H7 (cell line): ENCODE data around the gene KIAA1614. TPM values are rescaled to one million over a fixed set of nuclear protein-coding genes. Genes with fewer than 3 reads are reported as not detected.
A peak's percentile ranks its signal among the peaks of the same experiment; 100 is the strongest.

Experiments used
- DNase-seq: peaks from one replicate; pipeline ENCODE4 v3.0.0; 2012
- H3K27me3 ChIP-seq: 2 replicates; pipeline ENCODE4 v1.6.0; 2011; ENCODE audit warnings: mild to moderate bottlenecking, low read length; ENCODE audit not compliant: control insufficient read depth, insufficient read depth
- H3K36me3 ChIP-seq: replicated peaks from 2 replicates; pipeline ENCODE4 v1.5.1; 2011; ENCODE audit warnings: low read length; ENCODE audit not compliant: control insufficient read depth, insufficient read depth
- H3K4me3 ChIP-seq: 2 replicates; pipeline ENCODE4 v1.5.1; 2011; ENCODE audit warnings: low read depth, mild to moderate bottlenecking, control low read depth, low read length, moderate library complexity; ENCODE audit not compliant: insufficient read depth
- total RNA-seq: library from RNA; depleted of rRNA; stranded (reverse); fragments of >200 nt; shearing (Covaris generic); gene quantifications from 2 replicates; pipeline ENCODE4 v1.2.3, GENCODE V29; 2014

The KIAA1614 gene
- total RNA-seq, 1 experiment from 2014 or later, result 3.4 TPM

GRCh38 chr1:180937624-180938225, 25.0 kb downstream of the KIAA1614 start:
- H3K4me3 ChIP-seq, result no peak overlapping the region
- H3K36me3 ChIP-seq, result no peaks in the 10 kb centered on the region
- DNase-seq, result no peak
- 0 out of 2 replicates have a peak, but pooled peaks cover 1% of the 10 kb centered on the region for H3K27me3 ChIP-seq

GRCh38 chr1:180939073-180939710, 26.5 kb downstream of the KIAA1614 start:
- no peak for DNase-seq
- H3K36me3 ChIP-seq, result no peaks in the 10 kb centered on the region
- H3K27me3 ChIP-seq, result 0 out of 2 replicates have a peak, but pooled peaks cover 1% of the 10 kb centered on the region
- no peak overlapping the region for H3K4me3 ChIP-seq

GRCh38 chr1:180939711-180940103, 27.0 kb downstream of the KIAA1614 start:
- H3K36me3 ChIP-seq, result no peaks in the 10 kb centered on the region
- no peak overlapping the region for H3K4me3 ChIP-seq
- peaks cover 1% of the 10 kb centered on the region; the same call in 1 of the 2 replicates for H3K27me3 ChIP-seq
- no peak for DNase-seq

- H3K4me3 ChIP-seq, result no peak overlapping the region
- DNase-seq, result no peak
- H3K36me3 ChIP-seq, result no peaks in the 10 kb centered on the region
- H3K27me3 ChIP-seq, result peaks cover 1% of the 10 kb centered on the region; the same call in 1 of the 2 replicates
Observed at GRCh38 chr1:180940445-180940844, 27.7 kb downstream of the KIAA1614 start.

GRCh38 chr1:180941518-180942275, 29.0 kb downstream of the KIAA1614 start:
- DNase-seq, result peak; percentile 79
- no peaks in the 10 kb centered on the region for H3K36me3 ChIP-seq
- H3K27me3 ChIP-seq, result peaks cover 1% of the 10 kb centered on the region; the same call in 1 of the 2 replicates
- H3K4me3 ChIP-seq, result no peak overlapping the region

- DNase-seq, result peak; percentile 68
- H3K36me3 ChIP-seq, result 0 out of 2 replicates have a peak, but pooled peaks cover 3% of the 10 kb centered on the region
- no peaks in the 10 kb centered on the region; the same call in 1 of the 2 replicates for H3K27me3 ChIP-seq
- no peak overlapping the region for H3K4me3 ChIP-seq
Observed at GRCh38 chr1:180945151-180945550, 32.5 kb downstream of the KIAA1614 start.

- no peak for DNase-seq
- no peaks in the 10 kb centered on the region; the same call in 1 of the 2 replicates for H3K27me3 ChIP-seq
- H3K4me3 ChIP-seq, result no peak overlapping the region
- H3K36me3 ChIP-seq, result peaks cover 3% of the 10 kb centered on the region; the same call in 1 of the 2 replicates
Observed at GRCh38 chr1:180945551-180945950, 32.9 kb downstream of the KIAA1614 start.

- Histone ChIP-seq H3K27me3 (no peaks in the 10 kb centered on the region; the same call in 1 of the 2 replicates), H3K4me3 (no peak overlapping the region), H3K36me3 (peaks cover 3% of the 10 kb centered on the region; the same call in 1 of the 2 replicates)
- peak; percentile 31 for DNase-seq
Observed at GRCh38 chr1:180946056-180946455, 33.4 kb downstream of the KIAA1614 start.

GRCh38 chr1:180946541-180947498, 34.1 kb downstream of the KIAA1614 start:
- H3K4me3 ChIP-seq, result no peak overlapping the region
- DNase-seq, result peak; percentile 83
- peaks cover 3% of the 10 kb centered on the region; the same call in 1 of the 2 replicates for H3K36me3 ChIP-seq
- no peaks in the 10 kb centered on the region; the same call in 1 of the 2 replicates for H3K27me3 ChIP-seq

- peak; percentile 56 for DNase-seq
- Histone ChIP-seq H3K27me3 (no peaks in the 10 kb centered on the region; the same call in 1 of the 2 replicates), H3K36me3 (peaks cover 3% of the 10 kb centered on the region; the same call in 1 of the 2 replicates), H3K4me3 (no peak overlapping the region)
Observed at GRCh38 chr1:180947499-180947885, 34.8 kb downstream of the KIAA1614 start.

- Histone ChIP-seq H3K36me3 (peaks cover 3% of the 10 kb centered on the region; the same call in 1 of the 2 replicates), H3K27me3 (no peaks in the 10 kb centered on the region; the same call in 1 of the 2 replicates), H3K4me3 (no peak overlapping the region)
- peak; percentile 60 for DNase-seq
Observed at GRCh38 chr1:180947901-180948640, 35.4 kb downstream of the KIAA1614 start.

GRCh38 chr1:180948641-180949615, 36.2 kb downstream of the KIAA1614 start:
- no peaks in the 10 kb centered on the region; the same call in 1 of the 2 replicates for H3K27me3 ChIP-seq
- no peak overlapping the region for H3K4me3 ChIP-seq
- H3K36me3 ChIP-seq, result peaks cover 3% of the 10 kb centered on the region; the same call in 1 of the 2 replicates

More at GRCh38 chr1:180948641-180949615, 36.2 kb downstream of the KIAA1614 start:
- DNase-seq, result peak; percentile 77
